HEK293 (cell line): Measurements from ENCODE around the gene LONP2.
A peak's percentile ranks its signal among the peaks of the same experiment; 100 is the strongest.

Source experiments
- CTCF ChIA-PET: fragments of 350-600 bp; formaldehyde crosslinking; extraction: SDS; loops from one replicate; lab custom pipeline; 2021; ENCODE audit warnings: antibody characterized with exemption; lab: Yijun Ruan, JAX
- POLR2A ChIA-PET: fragments of 300-600 bp; formaldehyde crosslinking; extraction: SDS; loops from one replicate; lab custom pipeline; 2020; ENCODE audit warnings: antibody characterized with exemption, inconsistent platforms; lab: Yijun Ruan, JAX
- H3K27ac ChIP-seq: fragments of 200-500 bp; sonication (Bioruptor generic); 2 replicates; pipeline ENCODE4 v1.5.1; 2014; ENCODE audit warnings: low read depth, low read length, control low read depth, inconsistent platforms; ENCODE audit errors: extremely low read depth
- H3K36me3 ChIP-seq, 2 experiments: fragments of 200-500 bp in 1 of 2; sonication (Bioruptor generic) in 1 of 2; 1 replicate in 1 of 2; 2 replicates in 1 of 2; pipeline ENCODE4 v1.5.1; 2014 to 2017; ENCODE audit warnings: inconsistent platforms in 2 of 2, low read length in 2 of 2; ENCODE audit not compliant: control insufficient read depth in 2 of 2, insufficient read depth in 1 of 2
- H3K4me1 ChIP-seq: fragments of 200-500 bp; sonication (Bioruptor generic); 2 replicates; pipeline ENCODE4 v1.5.1; 2014; ENCODE audit warnings: mild to moderate bottlenecking, low read length, inconsistent platforms; ENCODE audit not compliant: control insufficient read depth, insufficient read depth
- H3K4me3 ChIP-seq: 2 replicates; pipeline ENCODE4 v1.5.1; 2011; ENCODE audit warnings: low read depth, mild to moderate bottlenecking, control low read depth, low read length, moderate library complexity
- H3K9me3 ChIP-seq: fragments of 200-500 bp; sonication (Bioruptor generic); 2 replicates; pipeline ENCODE4 v1.5.1; 2014; ENCODE audit warnings: low read depth, low read length, inconsistent platforms; ENCODE audit not compliant: control insufficient read depth, insufficient read depth
- HIC1 ChIP-seq: fragments of 450-650 bp; formaldehyde crosslinking; IDR thresholded peaks from 2 replicates; pipeline ENCODE4 v1.5.1; 2016; ENCODE audit warnings: missing biosample characterization, missing genetic modification characterization
- KLF16 ChIP-seq: fragments of 450-650 bp; formaldehyde crosslinking; IDR thresholded peaks from 2 replicates; pipeline ENCODE4 v1.5.1; 2017; ENCODE audit warnings: missing biosample characterization, missing genetic modification characterization
- KLF9 ChIP-seq: fragments of 450-650 bp; formaldehyde crosslinking; IDR thresholded peaks from 2 replicates; pipeline ENCODE4 v1.5.1; 2016; ENCODE audit warnings: missing biosample characterization, missing genetic modification characterization, low read depth
- PRDM10 ChIP-seq: fragments of 450-650 bp; formaldehyde crosslinking; IDR thresholded peaks from 2 replicates; pipeline ENCODE4 v1.5.1; 2016; ENCODE audit warnings: missing biosample characterization, missing genetic modification characterization
- TRIM28 ChIP-seq: IDR thresholded peaks from 2 replicates; pipeline ENCODE4 v1.6.1; 2011; ENCODE audit warnings: low read length, control low read depth, borderline replicate concordance
- YY2 ChIP-seq: fragments of 450-650 bp; formaldehyde crosslinking; IDR thresholded peaks from 2 replicates; pipeline ENCODE4 v1.5.1; 2016; ENCODE audit warnings: missing biosample characterization, missing genetic modification characterization
- ZNF114 ChIP-seq: fragments of 450-650 bp; formaldehyde crosslinking; IDR thresholded peaks from 2 replicates; pipeline ENCODE4 v1.5.0; 2017; ENCODE audit warnings: missing biosample characterization, missing genetic modification characterization
- ZNF157 ChIP-seq: fragments of 450-650 bp; formaldehyde crosslinking; IDR thresholded peaks from 2 replicates; pipeline ENCODE4 v1.5.1; 2016; ENCODE audit warnings: missing biosample characterization, missing genetic modification characterization
- ZNF23 ChIP-seq: fragments of 450-650 bp; formaldehyde crosslinking; IDR thresholded peaks from 2 replicates; pipeline ENCODE4 v1.5.1; 2016; ENCODE audit warnings: missing biosample characterization, missing genetic modification characterization, borderline replicate concordance
- ZNF544 ChIP-seq: fragments of 450-650 bp; formaldehyde crosslinking; IDR thresholded peaks from 2 replicates; pipeline ENCODE4 v1.5.0; 2017; ENCODE audit warnings: missing biosample characterization, missing genetic modification characterization
- ZNF580 ChIP-seq: fragments of 450-650 bp; formaldehyde crosslinking; IDR thresholded peaks from 2 replicates; pipeline ENCODE4 v1.5.1; 2016; ENCODE audit warnings: missing biosample characterization, missing genetic modification characterization
- ZNF654 ChIP-seq: fragments of 450-650 bp; formaldehyde crosslinking; IDR thresholded peaks from 2 replicates; pipeline ENCODE4 v1.5.1; 2016; ENCODE audit warnings: low read depth, missing biosample characterization, missing genetic modification characterization
- ZNF704 ChIP-seq: fragments of 450-650 bp; formaldehyde crosslinking; IDR thresholded peaks from 2 replicates; pipeline ENCODE4 v1.5.1; 2016; ENCODE audit warnings: missing biosample characterization, missing genetic modification characterization
- ZNF707 ChIP-seq: fragments of 450-650 bp; formaldehyde crosslinking; IDR thresholded peaks from 2 replicates; pipeline ENCODE4 v1.5.1; 2016; ENCODE audit warnings: missing biosample characterization, missing genetic modification characterization
- ZNF843 ChIP-seq: fragments of 450-650 bp; formaldehyde crosslinking; IDR thresholded peaks from 2 replicates; pipeline ENCODE4 v1.5.1; 2016; ENCODE audit warnings: missing biosample characterization, missing genetic modification characterization
- ZSCAN4 ChIP-seq: fragments of 450-650 bp; formaldehyde crosslinking; IDR thresholded peaks from 2 replicates; pipeline ENCODE4 v1.5.1; 2017; ENCODE audit warnings: missing biosample characterization, missing genetic modification characterization

LONP2 gene

GRCh38 chr16:48201515-48202201 lies 42.4 kb upstream of the LONP2 start (continued):
- no peak for TF ChIP-seq PRDM10 (tag by site-specific recombination)

GRCh38 chr16:48203974-48204824 lies 39.9 kb upstream of the LONP2 start:
- Histone ChIP-seq H3K27ac (no peak overlapping the region), H3K4me1 (no peaks in the 10 kb centered on the region), H3K4me3 (no peak overlapping the region), H3K9me3 (no peaks in the 10 kb centered on the region), H3K36me3 (no peaks in the 10 kb centered on the region)
- POLR2A ChIA-PET: no interaction called here
- TF ChIP-seq ZNF157 (tag by site-specific recombination) (peak; percentile 1; the same call in 1 of the 2 replicates), KLF16 (tag by site-specific recombination) (no peak), ZNF544 (tag by site-specific recombination) (no peak)
- CTCF ChIA-PET: no interaction called here

GRCh38 chr16:48204825-48205151 lies 39.3 kb upstream of the LONP2 start:
- ChIA-PET POLR2A (no interaction called here), CTCF (no interaction called here)
- Histone ChIP-seq H3K9me3 (no peaks in the 10 kb centered on the region), H3K27ac (no peak overlapping the region), H3K4me1 (no peaks in the 10 kb centered on the region), H3K4me3 (no peak overlapping the region), H3K36me3 (no peaks in the 10 kb centered on the region)
- TF ChIP-seq HIC1 (no peak), YY2 (tag by site-specific recombination) (no peak), ZNF114 (tag by site-specific recombination) (no peak), ZNF704 (no peak), TRIM28 (no peak), KLF9 (tag by site-specific recombination) (no peak), ZNF580 (tag by site-specific recombination) (no peak), ZNF843 (no peak), ZNF654 (tag by site-specific recombination) (no peak), ZNF23 (tag by site-specific recombination) (no peak), ZSCAN4 (no peak), ZNF707 (tag by site-specific recombination) (no peak)
